Astrocyte of the spinal cord (primary cell): ENCODE results near the gene RFNG.
A peak's percentile ranks its signal among the peaks of the same experiment; 100 is the strongest.

Source experiments
- DNase-seq: peaks from one replicate; pipeline ENCODE4 v3.0.0; 2011; ENCODE audit warnings: low read depth, low spot score
- H3K4me3 ChIP-seq: 2 replicates; pipeline ENCODE4 v1.5.1; 2011; ENCODE audit warnings: low read depth, mild to moderate bottlenecking, low read length, moderate library complexity
- in situ Hi-C: cut with HindIII; loops from 2 replicates; pipeline ENCODE4 v1.10.0; 2017; ENCODE audit warnings: low sequenced_read_pairs
- TF ChIP-seq, protein P1 (sequence below): IDR thresholded peaks from 2 replicates; pipeline ENCODE4 v1.5.1; 2012; ENCODE audit warnings: low read depth, mild to moderate bottlenecking, low read length, inconsistent platforms

RFNG gene

DNA sequence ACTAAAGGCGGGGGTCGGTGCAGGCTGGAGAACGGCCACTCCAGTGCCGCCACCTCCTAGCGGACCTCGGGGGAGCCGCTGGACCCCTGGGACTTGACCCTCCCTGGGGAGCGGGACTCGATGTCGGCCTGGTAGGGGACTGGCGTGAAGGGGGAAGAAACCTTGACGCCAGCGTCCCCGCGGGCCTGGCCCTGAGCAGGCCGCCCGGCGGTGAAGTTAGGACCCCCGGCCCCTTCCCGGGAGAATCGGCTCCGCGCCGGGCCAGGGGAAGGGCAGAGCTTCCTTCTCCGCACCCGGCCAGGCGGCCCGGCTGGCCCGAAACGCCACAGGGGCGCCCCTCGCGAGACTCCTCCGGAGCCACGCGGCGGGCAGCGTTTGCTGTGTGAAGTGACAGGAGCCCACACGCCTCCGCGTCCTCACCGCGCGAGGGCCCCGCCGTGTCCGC lies 13.6 kb upstream of the RFNG start:
- TF ChIP-seq, protein P1, sequence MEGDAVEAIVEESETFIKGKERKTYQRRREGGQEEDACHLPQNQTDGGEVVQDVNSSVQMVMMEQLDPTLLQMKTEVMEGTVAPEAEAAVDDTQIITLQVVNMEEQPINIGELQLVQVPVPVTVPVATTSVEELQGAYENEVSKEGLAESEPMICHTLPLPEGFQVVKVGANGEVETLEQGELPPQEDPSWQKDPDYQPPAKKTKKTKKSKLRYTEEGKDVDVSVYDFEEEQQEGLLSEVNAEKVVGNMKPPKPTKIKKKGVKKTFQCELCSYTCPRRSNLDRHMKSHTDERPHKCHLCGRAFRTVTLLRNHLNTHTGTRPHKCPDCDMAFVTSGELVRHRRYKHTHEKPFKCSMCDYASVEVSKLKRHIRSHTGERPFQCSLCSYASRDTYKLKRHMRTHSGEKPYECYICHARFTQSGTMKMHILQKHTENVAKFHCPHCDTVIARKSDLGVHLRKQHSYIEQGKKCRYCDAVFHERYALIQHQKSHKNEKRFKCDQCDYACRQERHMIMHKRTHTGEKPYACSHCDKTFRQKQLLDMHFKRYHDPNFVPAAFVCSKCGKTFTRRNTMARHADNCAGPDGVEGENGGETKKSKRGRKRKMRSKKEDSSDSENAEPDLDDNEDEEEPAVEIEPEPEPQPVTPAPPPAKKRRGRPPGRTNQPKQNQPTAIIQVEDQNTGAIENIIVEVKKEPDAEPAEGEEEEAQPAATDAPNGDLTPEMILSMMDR: no peak
- in situ Hi-C loops: no loop called here
- H3K4me3 ChIP-seq: peak overlapping the region; percentile 70
- peak; percentile 17 for DNase-seq

- no peak for DNase-seq
- TF ChIP-seq, protein P1: no peak
- in situ Hi-C loops: no loop called here
- peak overlapping the region; percentile 70 for H3K4me3 ChIP-seq
Measured at GRCh38 chr17:82064433-82065192, 13.0 kb upstream of the RFNG start.

DNA sequence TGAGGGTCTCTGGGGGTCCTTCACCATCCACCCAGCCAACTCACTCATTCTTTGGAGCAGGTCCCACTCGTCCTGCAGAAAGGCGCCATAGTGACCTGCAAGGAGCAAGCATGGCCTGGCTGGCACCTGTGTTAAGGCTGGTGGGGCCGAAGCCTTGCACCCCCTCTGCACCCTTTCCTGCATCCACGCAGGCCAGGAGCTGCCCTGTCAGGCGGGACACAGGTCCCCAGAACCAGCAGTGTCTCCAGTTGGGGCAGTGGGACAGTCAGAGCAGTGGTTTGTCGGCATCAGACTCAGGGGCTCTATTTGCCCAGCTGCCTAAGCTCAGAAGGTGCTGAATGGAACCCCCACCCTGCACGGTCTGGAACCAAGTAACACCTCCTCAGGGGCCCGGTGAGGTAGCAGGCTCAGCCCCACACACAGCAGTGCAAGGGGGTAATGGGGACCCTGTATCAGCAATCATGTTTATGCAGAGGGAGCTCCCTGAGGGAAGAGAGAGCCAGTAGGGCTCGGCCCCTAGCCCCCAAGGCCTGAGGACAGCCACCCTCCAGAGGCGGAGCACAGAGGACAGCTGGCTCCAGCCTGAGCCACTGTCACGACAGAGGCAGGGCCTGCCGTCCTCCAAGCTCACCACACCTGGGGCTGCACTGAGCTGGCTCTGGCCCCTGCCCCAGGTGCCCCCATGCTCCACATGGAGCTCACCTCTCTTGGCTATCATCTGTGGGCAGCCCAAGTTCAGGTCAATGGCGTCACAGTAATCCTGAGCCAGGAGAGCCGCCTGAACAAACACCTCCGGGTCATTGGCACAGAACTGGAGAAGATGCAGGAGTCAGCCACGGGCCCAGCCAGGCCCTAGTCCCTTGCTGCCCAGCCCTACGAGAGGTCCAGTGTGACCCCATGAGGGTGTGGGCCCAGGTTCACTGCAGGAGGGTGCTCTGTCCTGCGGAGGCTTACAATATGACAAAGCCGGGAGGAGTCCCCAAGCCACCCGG lies 12.1 kb upstream of the RFNG start:
- DNase-seq: no peak
- in situ Hi-C loops: no loop called here
- no peak overlapping the region for H3K4me3 ChIP-seq

GRCh38 chr17:82062984-82063368 lies 11.4 kb upstream of the RFNG start:
- H3K4me3 ChIP-seq: no peak overlapping the region
- DNase-seq: no peak
- TF ChIP-seq, protein P1: no peak
- in situ Hi-C loops: no loop called here

More for the DNA sequence above, 12.1 kb upstream of the RFNG start:
- TF ChIP-seq, protein P1: no peak

GRCh38 chr17:82062076-82062983 lies 10.7 kb upstream of the RFNG start:
- in situ Hi-C loops: no loop called here
- no peak for DNase-seq
- TF ChIP-seq, protein P1: peak; percentile 6

More at GRCh38 chr17:82062076-82062983, 10.7 kb upstream of the RFNG start:
- H3K4me3 ChIP-seq: no peak overlapping the region
